HCT116 (cell line): ENCODE results near the gene GFOD1. TPM values are rescaled to one million over a fixed set of nuclear protein-coding genes. Genes with fewer than 3 reads are reported as not detected.

Experiments
- ATAC-seq: fragments of 200-7000 bp; cut with Tn5 transposase; 2 replicates; pipeline ENCODE4 v1.9.1; 2020; ENCODE audit warnings: mild to moderate bottlenecking, moderate library complexity
- BruUV-seq: library from RNA; stranded (reverse); fragments of 400-500 nt; replicated peaks from 2 replicates; lab custom pipeline; 2021; lab: Mats Ljungman, UMichigan
- CTCF ChIA-PET: fragments of 300-600 bp; sonication (Branson Sonifier 250); formaldehyde crosslinking; loops from one replicate; lab custom pipeline; 2021; ENCODE audit warnings: antibody characterized with exemption; lab: Charles Lee
- POLR2A ChIA-PET: fragments of 300-600, 350-600 bp; sonication (Branson Sonifier 250); formaldehyde crosslinking; loops from one replicate; lab custom pipeline; 2021; ENCODE audit warnings: antibody characterized with exemption; lab: Charles Lee
- RAD21 ChIA-PET, 2 experiments: fragments of 300-600 bp; sonication (Branson Sonifier 250); formaldehyde crosslinking; loops; one replicate each; lab custom pipeline; 2023; ENCODE audit warnings: low total read pairs in 2 of 2; ENCODE audit not compliant: uncharacterized antibody in 2 of 2, unreplicated experiment in 2 of 2, low non-redundant PET in 1 of 2; lab: Charles Lee
- DNase-seq: peaks from one replicate; pipeline ENCODE4 v3.0.0-alpha.2; 2010; ENCODE audit warnings: low read depth, low spot score
- H2AFZ ChIP-seq: fragments of 200-600 bp; shearing (Covaris generic), sonication (generic); 2 replicates; pipeline ENCODE4 v1.6.1; 2017; ENCODE audit warnings: low read depth, mixed run types, mixed read lengths, antibody characterized with exemption, low read length; ENCODE audit not compliant: poor library complexity, severe bottlenecking
- H3K27ac ChIP-seq: 2 replicates; pipeline ENCODE4 v1.5.1; 2012; ENCODE audit warnings: low read depth, low read length
- H3K27me3 ChIP-seq: fragments of 200-600 bp; sonication (generic); 2 replicates; pipeline ENCODE4 v1.6.1; 2016; ENCODE audit warnings: mixed run types, low read length, mixed read lengths; ENCODE audit not compliant: insufficient read depth
- H3K36me3 ChIP-seq, 2 experiments: fragments of 200-500 bp in 1 of 2; fragments of 200-600 bp in 1 of 2; sonication (Bioruptor generic) in 1 of 2; sonication (generic) in 1 of 2; 2 replicates each; pipeline versions ENCODE4 v1.5.1 to v1.6.1; 2014 to 2016; ENCODE audit warnings: low read length in 2 of 2, inconsistent platforms in 1 of 2, mixed read lengths in 1 of 2, mixed run types in 1 of 2; ENCODE audit not compliant: insufficient read depth in 2 of 2, control insufficient read depth in 1 of 2
- H3K4me1 ChIP-seq, 2 experiments: fragments of 200-600 bp in 1 of 2; sonication (generic) in 1 of 2; 2 replicates each; pipeline versions ENCODE4 v1.5.1 to v1.6.1; 2012 to 2017; ENCODE audit warnings: low read length in 2 of 2, inconsistent platforms in 1 of 2, mild to moderate bottlenecking in 1 of 2, mixed read lengths in 1 of 2, mixed run types in 1 of 2, moderate library complexity in 1 of 2; ENCODE audit not compliant: insufficient read depth in 2 of 2, control insufficient read depth in 1 of 2
- H3K4me2 ChIP-seq: fragments of 200-600 bp; sonication (generic); 2 replicates; pipeline ENCODE4 v1.6.1; 2017; ENCODE audit warnings: mixed run types, low read length, mixed read lengths
- H3K4me3 ChIP-seq, 2 experiments: fragments of 200-600 bp in 1 of 2; sonication (generic) in 1 of 2; replicated peaks in 1 of 2; 2 replicates each; pipeline ENCODE4 v1.5.1; 2011 to 2016; ENCODE audit warnings: low read length in 2 of 2, control low read depth in 1 of 2, low read depth in 1 of 2, mild to moderate bottlenecking in 1 of 2, mixed read lengths in 1 of 2, mixed run types in 1 of 2
- H3K79me2 ChIP-seq: fragments of 200-600 bp; sonication (generic); 2 replicates; pipeline ENCODE4 v1.6.1; 2017; ENCODE audit warnings: mild to moderate bottlenecking, mixed run types, low read length, moderate library complexity, mixed read lengths; ENCODE audit not compliant: insufficient read depth
- H3K9ac ChIP-seq: fragments of 200-600 bp; sonication (generic); 2 replicates; pipeline ENCODE4 v1.6.1; 2016; ENCODE audit warnings: low read length, mixed read lengths
- H3K9me2 ChIP-seq: fragments of 200-600 bp; sonication (generic), shearing (Covaris generic); 2 replicates; pipeline ENCODE4 v1.6.1; 2017; ENCODE audit warnings: mixed run types, mild to moderate bottlenecking, moderate library complexity; ENCODE audit not compliant: insufficient read depth
- H3K9me3 ChIP-seq, 2 experiments: fragments of 200-500 bp in 1 of 2; fragments of 200-600 bp in 1 of 2; sonication (Bioruptor generic) in 1 of 2; sonication (generic) in 1 of 2; 2 replicates each; pipeline ENCODE4 v1.6.1; 2014 to 2017; ENCODE audit warnings: low read length in 2 of 2, mixed read lengths in 2 of 2, inconsistent platforms in 1 of 2, low read depth in 1 of 2, mild to moderate bottlenecking in 1 of 2, mixed run types in 1 of 2, moderate library complexity in 1 of 2; ENCODE audit not compliant: control insufficient read depth in 1 of 2, insufficient read depth in 1 of 2
- H4K20me1 ChIP-seq: fragments of 200-600 bp; sonication (generic), shearing (Covaris generic); 2 replicates; pipeline ENCODE4 v1.6.1; 2017; ENCODE audit warnings: mixed run types, mild to moderate bottlenecking, moderate library complexity; ENCODE audit not compliant: insufficient read depth
- ATF3 ChIP-seq: IDR thresholded peaks from 2 replicates; pipeline ENCODE4 v1.6.1; 2012
- CBX3 ChIP-seq: IDR thresholded peaks from 2 replicates; pipeline ENCODE4 v1.6.1; 2012; ENCODE audit warnings: low read depth
- CEBPB ChIP-seq: IDR thresholded peaks from 2 replicates; pipeline ENCODE4 v1.6.1; 2012; ENCODE audit warnings: low read depth
- EGR1 ChIP-seq: IDR thresholded peaks from 2 replicates; pipeline ENCODE4 v1.6.1; 2012; ENCODE audit warnings: low read depth
- ELF1 ChIP-seq: IDR thresholded peaks from 2 replicates; pipeline ENCODE4 v1.6.1; 2012; ENCODE audit warnings: low read depth, borderline replicate concordance
- EZH2 ChIP-seq: fragments of 200-600 bp; sonication (generic); IDR thresholded peaks from 2 replicates; pipeline ENCODE4 v1.6.1; 2017; ENCODE audit warnings: antibody characterized with exemption, mixed run types
- EZH2phosphoT487 ChIP-seq: fragments of 200-600 bp; IDR thresholded peaks from 2 replicates; pipeline ENCODE4 v1.6.1; 2018; ENCODE audit warnings: antibody characterized with exemption, borderline replicate concordance
- FOSL1 ChIP-seq: IDR thresholded peaks from 2 replicates; pipeline ENCODE4 v1.6.1; 2012; ENCODE audit warnings: low read depth
- POLR2A ChIP-seq: IDR thresholded peaks from 2 replicates; pipeline ENCODE4 v1.7.0; 2011; ENCODE audit warnings: borderline replicate concordance; ENCODE audit not compliant: insufficient read depth, insufficient read length; ENCODE audit errors: extremely low read depth
- POLR2AphosphoS5 ChIP-seq: IDR thresholded peaks from 2 replicates; pipeline ENCODE4 v1.6.1; 2011; ENCODE audit warnings: mild to moderate bottlenecking, low read depth, low read length, moderate library complexity
- RAD21 ChIP-seq: IDR thresholded peaks from 2 replicates; pipeline ENCODE4 v1.6.1; 2012; ENCODE audit warnings: low read depth, mild to moderate bottlenecking
- REST ChIP-seq: IDR thresholded peaks from 2 replicates; pipeline ENCODE4 v1.6.1; 2012; ENCODE audit warnings: low read depth
- SIN3A ChIP-seq: IDR thresholded peaks from 2 replicates; pipeline ENCODE4 v1.6.1; 2012; ENCODE audit warnings: low read depth
- SP1 ChIP-seq: IDR thresholded peaks from 2 replicates; pipeline ENCODE4 v1.6.1; 2012; ENCODE audit warnings: low read depth
- TCF7L2 ChIP-seq: IDR thresholded peaks from 2 replicates; pipeline ENCODE4 v1.7.0; 2011; ENCODE audit warnings: borderline replicate concordance, inconsistent platforms; ENCODE audit not compliant: insufficient read depth, insufficient read length; ENCODE audit errors: extremely low read depth
- YY1 ChIP-seq: IDR thresholded peaks from 2 replicates; pipeline ENCODE4 v1.6.1; 2011; ENCODE audit warnings: low read length, low read depth, moderate library complexity, mild to moderate bottlenecking; ENCODE audit not compliant: insufficient replicate concordance; ENCODE audit errors: extremely low read depth
- ZBTB33 ChIP-seq: IDR thresholded peaks from 2 replicates; pipeline ENCODE4 v1.6.1; 2011; ENCODE audit warnings: mild to moderate bottlenecking, low read length, moderate library complexity; ENCODE audit not compliant: insufficient replicate concordance; ENCODE audit errors: extremely low read depth
- ZFX ChIP-seq: fragments of 450-650 bp; IDR thresholded peaks from 2 replicates; pipeline ENCODE4 v1.6.1; 2017
- ZNF274 ChIP-seq: fragments of 200-500 bp; sonication (Bioruptor generic); IDR thresholded peaks from 2 replicates; pipeline ENCODE4 v1.6.1; 2014; ENCODE audit warnings: mild to moderate bottlenecking, low read depth, low read length, inconsistent platforms
- intact Hi-C: fragments of 100-400 bp; cut with micrococcal nuclease; formaldehyde crosslinking; loops from 2 replicates; pipeline ENCODE4 v1.10.0; 2022
- total RNA-seq: library from RNA; stranded (reverse); gene quantifications from one replicate; pipeline ENCODE4 v1.2.1, GENCODE V29; 2021; ENCODE audit not compliant: unreplicated experiment
- TF ChIP-seq, protein P1 (sequence below): IDR thresholded peaks from 2 replicates; pipeline ENCODE4 v1.6.1; 2012

Gene GFOD1
- total RNA-seq, 1 experiment from 2014 or later = 3.8 TPM

DNA sequence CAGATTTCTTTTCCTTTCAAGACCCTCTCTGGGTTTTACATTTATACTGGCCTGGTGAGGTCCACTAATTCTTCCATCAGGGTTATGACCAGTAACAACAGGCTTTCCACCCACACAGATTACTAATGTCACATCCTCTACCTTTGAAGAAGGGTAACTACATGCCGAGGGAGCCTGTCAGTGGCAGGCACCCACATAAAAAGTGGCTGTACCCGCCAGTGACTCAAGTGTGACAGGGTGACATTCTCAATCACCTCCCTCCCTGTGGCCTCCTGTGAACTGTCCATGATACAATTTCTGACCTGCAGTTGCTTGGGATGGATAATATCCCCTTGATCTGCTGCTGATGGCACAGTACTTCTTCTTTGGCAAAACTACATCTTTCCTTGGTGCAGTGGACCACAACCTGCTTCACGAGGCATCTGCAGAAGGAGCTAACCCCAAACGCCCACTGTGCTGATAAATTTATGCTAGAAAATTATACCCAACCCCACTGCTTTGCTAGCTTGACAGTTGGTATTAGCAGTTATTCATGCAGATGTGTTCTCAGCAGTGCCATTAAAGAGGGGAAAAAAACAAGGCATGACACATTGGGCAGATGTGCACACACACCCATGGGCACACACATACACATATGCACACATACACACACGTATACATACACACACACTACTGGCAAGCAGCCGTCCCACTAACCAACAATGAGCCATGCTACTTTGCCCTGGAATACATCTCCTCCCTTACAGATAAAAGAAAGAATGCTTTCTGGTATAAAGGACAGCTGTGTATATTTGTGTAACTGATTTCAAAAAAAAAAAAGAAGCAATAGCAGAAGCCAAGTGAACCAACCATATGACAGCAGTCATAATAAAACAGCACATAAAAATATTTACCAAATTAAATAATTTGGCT lies 20.8 kb downstream of the GFOD1 start:
- no peak overlapping the region for H3K27ac ChIP-seq
- POLR2A ChIA-PET = no interaction called here
- no peaks in the 10 kb centered on the region for H3K36me3 ChIP-seq
- peak overlapping the region; percentile 65 for H3K4me2 ChIP-seq
- no peaks in the 10 kb centered on the region for H4K20me1 ChIP-seq
- no peaks in the 10 kb centered on the region for H3K9me3 ChIP-seq
- DNase-seq = peak; percentile 36
- peaks cover 20 to 50% of the 10 kb centered on the region in 2 experiments for H3K4me1 ChIP-seq
- no TSS peak for BruUV-seq
- peak overlapping the region in 1 of 2 experiments; percentile 12; a peak in 2 of 4 replicates for H3K4me3 ChIP-seq
- RAD21 ChIA-PET = no interaction called here
- no peak overlapping the region for H2AFZ ChIP-seq
- ATAC-seq = peak; percentile 82
- H3K9me2 ChIP-seq = no peaks in the 10 kb centered on the region
- H3K79me2 ChIP-seq = no peaks in the 10 kb centered on the region
- CTCF ChIA-PET = no interaction called here
- intact Hi-C loops = no loop called here
- H3K9ac ChIP-seq = no peak overlapping the region
- H3K27me3 ChIP-seq = no peaks in the 10 kb centered on the region
- TF ChIP-seq ZBTB33 = no peak
- no peak for TF ChIP-seq REST
- TF ChIP-seq ZNF274 = no peak
- TF ChIP-seq FOSL1 = peak; percentile 68
- TF ChIP-seq EGR1 = peak; percentile 95
- peak; percentile 71 for TF ChIP-seq SP1
- TF ChIP-seq EZH2 = no peak
- TF ChIP-seq SIN3A = peak; percentile 74
- TF ChIP-seq ZFX = no peak
- TF ChIP-seq POLR2AphosphoS5 = 0 out of 2 replicates have a peak, but pooled peaks have one; percentile 21
- TF ChIP-seq EZH2phosphoT487 = no peak
- TF ChIP-seq CBX3 = peak; percentile 78; the same call in 1 of the 2 replicates
- TF ChIP-seq ATF3 = no peak; the same call in 1 of the 2 replicates
- TF ChIP-seq ELF1 = no peak
- TF ChIP-seq POLR2A = no peak
- TF ChIP-seq YY1 = no peak
- TF ChIP-seq RAD21 = no peak
- TF ChIP-seq TCF7L2 = no peak
- TF ChIP-seq, protein P1, sequence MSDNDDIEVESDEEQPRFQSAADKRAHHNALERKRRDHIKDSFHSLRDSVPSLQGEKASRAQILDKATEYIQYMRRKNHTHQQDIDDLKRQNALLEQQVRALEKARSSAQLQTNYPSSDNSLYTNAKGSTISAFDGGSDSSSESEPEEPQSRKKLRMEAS = peak; percentile 55
- peak; percentile 50; the same call in 1 of the 2 replicates for TF ChIP-seq CEBPB
